GM12801 (cell line): Measurements from ENCODE around the gene MRM2.

ENCODE experiments used
- CTCF ChIP-seq: IDR thresholded peaks from one replicate; pipeline ENCODE4 v1.5.1; 2011; ENCODE audit warnings: control low read depth; ENCODE audit not compliant: insufficient read length; ENCODE audit errors: extremely low read depth

The MRM2 gene

DNA sequence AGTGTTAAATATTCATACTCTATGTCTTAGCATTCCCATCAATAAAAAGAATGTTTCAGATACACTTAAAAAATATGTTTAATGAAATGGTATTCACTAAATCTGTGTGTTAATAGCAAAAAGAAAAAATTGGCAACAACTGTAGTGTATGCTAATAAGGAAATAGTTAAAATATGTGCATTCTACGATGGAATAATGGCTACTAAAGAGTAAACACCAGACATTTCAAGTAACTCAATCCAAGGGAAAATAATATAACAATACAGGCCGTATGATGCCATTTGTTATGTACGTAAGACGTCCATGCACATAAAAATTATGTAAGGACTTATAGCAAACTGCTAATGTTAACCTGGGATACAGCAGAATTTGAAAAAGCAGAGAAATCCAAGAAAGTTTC is 55.8 kb downstream of the MRM2 start:
- TF ChIP-seq CTCF, result no peak

DNA sequence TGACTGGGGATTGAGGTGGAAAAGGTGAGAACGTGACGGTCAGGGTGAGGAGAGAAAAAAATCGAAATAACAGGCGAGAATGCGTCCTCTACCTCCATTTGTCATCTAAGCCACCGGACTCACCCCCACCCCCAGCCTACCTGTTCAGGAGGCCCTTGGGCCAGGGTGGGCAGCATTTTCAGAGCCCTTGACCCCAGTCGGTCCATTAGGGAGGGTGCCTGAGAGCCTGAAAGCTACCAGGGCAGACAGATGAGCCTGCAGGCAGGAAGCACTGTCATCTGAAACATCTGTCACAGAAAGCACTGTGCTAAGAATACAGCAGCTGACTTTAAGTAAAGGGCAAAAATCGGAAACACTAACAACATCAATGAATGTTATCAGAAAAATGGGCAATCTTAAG is 56.3 kb downstream of the MRM2 start:
- TF ChIP-seq CTCF, result no peak
